HEK293 (cell line): ENCODE measurements around the gene SKOR1.

Experiments
- CTCF ChIA-PET: fragments of 350-600 bp; formaldehyde crosslinking; extraction: SDS; loops from one replicate; lab custom pipeline; 2021; ENCODE audit warnings: antibody characterized with exemption; lab: Yijun Ruan, JAX
- POLR2A ChIA-PET: fragments of 300-600 bp; formaldehyde crosslinking; extraction: SDS; loops from one replicate; lab custom pipeline; 2020; ENCODE audit warnings: antibody characterized with exemption, inconsistent platforms; lab: Yijun Ruan, JAX
- H3K27ac ChIP-seq: fragments of 200-500 bp; sonication (Bioruptor generic); 2 replicates; pipeline ENCODE4 v1.5.1; 2014; ENCODE audit warnings: low read depth, low read length, control low read depth, inconsistent platforms; ENCODE audit errors: extremely low read depth
- H3K36me3 ChIP-seq, 2 experiments: fragments of 200-500 bp in 1 of 2; sonication (Bioruptor generic) in 1 of 2; 1 replicate in 1 of 2; 2 replicates in 1 of 2; pipeline ENCODE4 v1.5.1; 2014 to 2017; ENCODE audit warnings: inconsistent platforms in 2 of 2, low read length in 2 of 2; ENCODE audit not compliant: control insufficient read depth in 2 of 2, insufficient read depth in 1 of 2
- H3K4me1 ChIP-seq: fragments of 200-500 bp; sonication (Bioruptor generic); 2 replicates; pipeline ENCODE4 v1.5.1; 2014; ENCODE audit warnings: mild to moderate bottlenecking, low read length, inconsistent platforms; ENCODE audit not compliant: control insufficient read depth, insufficient read depth
- H3K4me3 ChIP-seq: 2 replicates; pipeline ENCODE4 v1.5.1; 2011; ENCODE audit warnings: low read depth, mild to moderate bottlenecking, control low read depth, low read length, moderate library complexity
- H3K9me3 ChIP-seq: fragments of 200-500 bp; sonication (Bioruptor generic); 2 replicates; pipeline ENCODE4 v1.5.1; 2014; ENCODE audit warnings: low read depth, low read length, inconsistent platforms; ENCODE audit not compliant: control insufficient read depth, insufficient read depth
- FEZF1 ChIP-seq: fragments of 450-650 bp; formaldehyde crosslinking; IDR thresholded peaks from 2 replicates; pipeline ENCODE4 v1.5.1; 2016; ENCODE audit warnings: missing biosample characterization, missing genetic modification characterization
- IKZF3 ChIP-seq: fragments of 450-650 bp; IDR thresholded peaks from 2 replicates; pipeline ENCODE4 v1.5.0; 2018; ENCODE audit warnings: missing biosample characterization, mild to moderate bottlenecking, missing genetic modification characterization, moderate library complexity
- KLF10 ChIP-seq: fragments of 450-650 bp; IDR thresholded peaks from 2 replicates; pipeline ENCODE4 v1.5.1; 2018; ENCODE audit warnings: missing biosample characterization, mild to moderate bottlenecking, missing genetic modification characterization
- ZBTB11 ChIP-seq: fragments of 450-650 bp; formaldehyde crosslinking; conservative IDR thresholded peaks from 2 replicates; pipeline ENCODE4 v1.5.1; 2016; ENCODE audit warnings: low read depth, missing biosample characterization, missing genetic modification characterization
- ZBTB49 ChIP-seq: fragments of 450-650 bp; formaldehyde crosslinking; IDR thresholded peaks from 2 replicates; pipeline ENCODE4 v1.5.1; 2016; ENCODE audit warnings: missing biosample characterization, missing genetic modification characterization, low read depth
- ZNF133 ChIP-seq: fragments of 450-650 bp; formaldehyde crosslinking; IDR thresholded peaks from 2 replicates; pipeline ENCODE4 v1.5.1; 2016; ENCODE audit warnings: missing biosample characterization, missing genetic modification characterization
- ZNF140 ChIP-seq: fragments of 450-650 bp; formaldehyde crosslinking; IDR thresholded peaks from 2 replicates; pipeline ENCODE4 v1.5.1; 2016; ENCODE audit warnings: missing biosample characterization, missing genetic modification characterization
- ZNF19 ChIP-seq: fragments of 450-650 bp; formaldehyde crosslinking; IDR thresholded peaks from 2 replicates; pipeline ENCODE4; 2016; ENCODE audit warnings: missing biosample characterization, missing genetic modification characterization, low read depth
- ZNF266 ChIP-seq: fragments of 450-650 bp; formaldehyde crosslinking; IDR thresholded peaks from 2 replicates; pipeline ENCODE4 v1.5.1; 2016; ENCODE audit warnings: missing biosample characterization, missing genetic modification characterization, low read depth
- ZNF341 ChIP-seq: fragments of 450-650 bp; formaldehyde crosslinking; IDR thresholded peaks from 2 replicates; pipeline ENCODE4; 2016; ENCODE audit warnings: low read depth, missing biosample characterization, missing genetic modification characterization
- ZNF473 ChIP-seq: fragments of 450-650 bp; formaldehyde crosslinking; IDR thresholded peaks from 2 replicates; pipeline ENCODE4 v1.5.1; 2017; ENCODE audit warnings: missing biosample characterization, missing genetic modification characterization
- ZNF518A ChIP-seq: fragments of 450-650 bp; formaldehyde crosslinking; conservative IDR thresholded peaks from 2 replicates; pipeline ENCODE4 v1.5.1; 2016; ENCODE audit warnings: low read depth, missing biosample characterization, missing genetic modification characterization
- ZNF670 ChIP-seq: fragments of 450-650 bp; formaldehyde crosslinking; IDR thresholded peaks from 2 replicates; pipeline ENCODE4 v1.5.1; 2016; ENCODE audit warnings: missing biosample characterization, missing genetic modification characterization, low read depth
- ZNF747 ChIP-seq: fragments of 450-650 bp; formaldehyde crosslinking; IDR thresholded peaks from 2 replicates; pipeline ENCODE4 v1.5.1; 2016; ENCODE audit warnings: missing biosample characterization, missing genetic modification characterization
- ZNF776 ChIP-seq: fragments of 450-650 bp; formaldehyde crosslinking; IDR thresholded peaks from 2 replicates; pipeline ENCODE4 v1.5.0; 2017; ENCODE audit warnings: missing biosample characterization, missing genetic modification characterization, borderline replicate concordance
- TF ChIP-seq, protein P1 (sequence below): fragments of 450-650 bp; formaldehyde crosslinking; IDR thresholded peaks from 2 replicates; pipeline ENCODE4 v1.5.1; 2016; ENCODE audit warnings: missing biosample characterization, missing genetic modification characterization
- TF ChIP-seq, protein P2 (sequence below): fragments of 450-650 bp; formaldehyde crosslinking; IDR thresholded peaks from 2 replicates; pipeline ENCODE4 v1.5.1; 2016; ENCODE audit warnings: missing biosample characterization, missing genetic modification characterization

The SKOR1 gene

GRCh38 chr15:67862750-67863441, 37.6 kb downstream of the SKOR1 start:
- Histone ChIP-seq H3K4me1 (peaks cover 2% of the 10 kb centered on the region; the same call in 1 of the 2 replicates), H3K4me3 (no peak overlapping the region), H3K36me3 (no peaks in the 10 kb centered on the region), H3K27ac (no peak overlapping the region), H3K9me3 (no peaks in the 10 kb centered on the region)
- ChIA-PET POLR2A (no interaction called here), CTCF (interaction anchor here (0.6 to 6.2 kb wide), 51 partner anchors 9 to 532 kb away, joined by 3 to 65 read pairs (median 4); partner anchors contain the start of gene PIAS1)
- no peak for TF ChIP-seq ZNF140 (tag by site-specific recombination)
- TF ChIP-seq ZBTB49, result no peak
- TF ChIP-seq ZNF776, result no peak
- no peak for TF ChIP-seq ZNF341 (tag by site-specific recombination)
- TF ChIP-seq, protein P1, sequence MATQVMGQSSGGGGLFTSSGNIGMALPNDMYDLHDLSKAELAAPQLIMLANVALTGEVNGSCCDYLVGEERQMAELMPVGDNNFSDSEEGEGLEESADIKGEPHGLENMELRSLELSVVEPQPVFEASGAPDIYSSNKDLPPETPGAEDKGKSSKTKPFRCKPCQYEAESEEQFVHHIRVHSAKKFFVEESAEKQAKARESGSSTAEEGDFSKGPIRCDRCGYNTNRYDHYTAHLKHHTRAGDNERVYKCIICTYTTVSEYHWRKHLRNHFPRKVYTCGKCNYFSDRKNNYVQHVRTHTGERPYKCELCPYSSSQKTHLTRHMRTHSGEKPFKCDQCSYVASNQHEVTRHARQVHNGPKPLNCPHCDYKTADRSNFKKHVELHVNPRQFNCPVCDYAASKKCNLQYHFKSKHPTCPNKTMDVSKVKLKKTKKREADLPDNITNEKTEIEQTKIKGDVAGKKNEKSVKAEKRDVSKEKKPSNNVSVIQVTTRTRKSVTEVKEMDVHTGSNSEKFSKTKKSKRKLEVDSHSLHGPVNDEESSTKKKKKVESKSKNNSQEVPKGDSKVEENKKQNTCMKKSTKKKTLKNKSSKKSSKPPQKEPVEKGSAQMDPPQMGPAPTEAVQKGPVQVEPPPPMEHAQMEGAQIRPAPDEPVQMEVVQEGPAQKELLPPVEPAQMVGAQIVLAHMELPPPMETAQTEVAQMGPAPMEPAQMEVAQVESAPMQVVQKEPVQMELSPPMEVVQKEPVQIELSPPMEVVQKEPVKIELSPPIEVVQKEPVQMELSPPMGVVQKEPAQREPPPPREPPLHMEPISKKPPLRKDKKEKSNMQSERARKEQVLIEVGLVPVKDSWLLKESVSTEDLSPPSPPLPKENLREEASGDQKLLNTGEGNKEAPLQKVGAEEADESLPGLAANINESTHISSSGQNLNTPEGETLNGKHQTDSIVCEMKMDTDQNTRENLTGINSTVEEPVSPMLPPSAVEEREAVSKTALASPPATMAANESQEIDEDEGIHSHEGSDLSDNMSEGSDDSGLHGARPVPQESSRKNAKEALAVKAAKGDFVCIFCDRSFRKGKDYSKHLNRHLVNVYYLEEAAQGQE (tag by site-specific recombination), result no peak
- no peak for TF ChIP-seq FEZF1 (tag by site-specific recombination)
- no peak for TF ChIP-seq ZNF473 (tag by site-specific recombination)
- TF ChIP-seq ZNF747 (tag by site-specific recombination), result no peak
- no peak for TF ChIP-seq IKZF3 (tag by site-specific recombination)
- TF ChIP-seq ZBTB11 (tag by site-specific recombination), result no peak
- TF ChIP-seq ZNF266 (tag by site-specific recombination), result no peak

- CTCF ChIA-PET, result interaction anchor here (0.6 to 6.2 kb wide), 56 partner anchors 9 to 533 kb away, joined by 3 to 65 read pairs (median 4); partner anchors contain the start of gene PIAS1
- Histone ChIP-seq H3K9me3 (no peaks in the 10 kb centered on the region), H3K27ac (peak overlapping the region; percentile 19; the same call in 1 of the 2 replicates), H3K4me3 (peak overlapping the region; percentile 32), H3K36me3 (no peaks in the 10 kb centered on the region), H3K4me1 (peaks cover 2% of the 10 kb centered on the region; the same call in 1 of the 2 replicates)
- POLR2A ChIA-PET, result interaction anchor here (0.9 to 1.0 kb wide), 2 partner anchors 191 to 289 kb away, joined by 3 read pairs; partner anchors contain the start of gene PIAS1
- TF ChIP-seq, protein P2, sequence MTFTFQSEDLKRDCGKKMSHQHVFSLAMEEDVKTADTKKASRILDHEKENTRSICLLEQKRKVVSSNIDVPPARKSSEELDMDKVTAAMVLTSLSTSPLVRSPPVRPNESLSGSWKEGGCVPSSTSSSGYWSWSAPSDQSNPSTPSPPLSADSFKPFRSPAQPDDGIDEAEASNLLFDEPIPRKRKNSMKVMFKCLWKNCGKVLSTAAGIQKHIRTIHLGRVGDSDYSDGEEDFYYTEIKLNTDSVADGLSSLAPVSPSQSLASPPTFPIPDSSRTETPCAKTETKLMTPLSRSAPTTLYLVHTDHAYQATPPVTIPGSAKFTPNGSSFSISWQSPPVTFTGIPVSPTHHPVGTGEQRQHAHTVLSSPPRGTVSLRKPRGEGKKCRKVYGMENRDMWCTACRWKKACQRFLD (tag by site-specific recombination), result no peak
- TF ChIP-seq KLF10 (tag by site-specific recombination) (no peak), ZNF133 (tag by site-specific recombination) (no peak), ZNF670 (no peak), ZNF19 (tag by site-specific recombination) (no peak), ZNF518A (tag by site-specific recombination) (no peak)
These were observed 38.2 kb downstream of the SKOR1 start for GRCh38 chr15:67863442-67863987.
